ENCODE results near the gene QRICH1.

GRCh38 chr3:48989126-48989795, 104.6 kb downstream of the QRICH1 start:
- TF ChIP-seq, protein P1, sequence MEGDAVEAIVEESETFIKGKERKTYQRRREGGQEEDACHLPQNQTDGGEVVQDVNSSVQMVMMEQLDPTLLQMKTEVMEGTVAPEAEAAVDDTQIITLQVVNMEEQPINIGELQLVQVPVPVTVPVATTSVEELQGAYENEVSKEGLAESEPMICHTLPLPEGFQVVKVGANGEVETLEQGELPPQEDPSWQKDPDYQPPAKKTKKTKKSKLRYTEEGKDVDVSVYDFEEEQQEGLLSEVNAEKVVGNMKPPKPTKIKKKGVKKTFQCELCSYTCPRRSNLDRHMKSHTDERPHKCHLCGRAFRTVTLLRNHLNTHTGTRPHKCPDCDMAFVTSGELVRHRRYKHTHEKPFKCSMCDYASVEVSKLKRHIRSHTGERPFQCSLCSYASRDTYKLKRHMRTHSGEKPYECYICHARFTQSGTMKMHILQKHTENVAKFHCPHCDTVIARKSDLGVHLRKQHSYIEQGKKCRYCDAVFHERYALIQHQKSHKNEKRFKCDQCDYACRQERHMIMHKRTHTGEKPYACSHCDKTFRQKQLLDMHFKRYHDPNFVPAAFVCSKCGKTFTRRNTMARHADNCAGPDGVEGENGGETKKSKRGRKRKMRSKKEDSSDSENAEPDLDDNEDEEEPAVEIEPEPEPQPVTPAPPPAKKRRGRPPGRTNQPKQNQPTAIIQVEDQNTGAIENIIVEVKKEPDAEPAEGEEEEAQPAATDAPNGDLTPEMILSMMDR (conservative IDR thresholded peaks at IDR 0.05; ENCODE audit: low read depth, low read length), result no peak
- no peak for TF ChIP-seq SMC3 (IDR thresholded peaks at IDR 0.05; ENCODE audit: low read depth, low read length)
